ENCODE results near the gene JMJD8.

DNA sequence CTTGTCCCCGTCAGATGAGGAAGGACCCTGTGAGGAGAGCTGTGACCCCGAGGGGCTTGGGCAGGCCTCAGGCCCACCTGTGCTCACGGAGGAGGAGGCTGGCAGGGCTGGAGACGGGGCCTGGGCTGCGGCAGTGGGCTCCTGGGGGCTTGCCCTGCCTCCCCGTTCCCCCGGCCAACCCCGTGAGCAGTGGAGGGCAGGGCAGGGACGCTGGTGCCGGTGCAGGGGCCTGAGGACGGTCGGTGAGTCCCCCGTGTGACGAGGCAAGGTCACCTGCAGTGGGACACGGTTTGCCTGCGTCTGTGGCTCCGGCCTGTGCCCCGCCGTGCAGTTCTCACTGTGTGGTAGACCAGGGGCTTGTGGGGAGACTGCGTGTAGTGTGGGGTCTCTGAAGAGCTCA, 24.5 kb downstream of the JMJD8 start:
- TF ChIP-seq, protein P1, sequence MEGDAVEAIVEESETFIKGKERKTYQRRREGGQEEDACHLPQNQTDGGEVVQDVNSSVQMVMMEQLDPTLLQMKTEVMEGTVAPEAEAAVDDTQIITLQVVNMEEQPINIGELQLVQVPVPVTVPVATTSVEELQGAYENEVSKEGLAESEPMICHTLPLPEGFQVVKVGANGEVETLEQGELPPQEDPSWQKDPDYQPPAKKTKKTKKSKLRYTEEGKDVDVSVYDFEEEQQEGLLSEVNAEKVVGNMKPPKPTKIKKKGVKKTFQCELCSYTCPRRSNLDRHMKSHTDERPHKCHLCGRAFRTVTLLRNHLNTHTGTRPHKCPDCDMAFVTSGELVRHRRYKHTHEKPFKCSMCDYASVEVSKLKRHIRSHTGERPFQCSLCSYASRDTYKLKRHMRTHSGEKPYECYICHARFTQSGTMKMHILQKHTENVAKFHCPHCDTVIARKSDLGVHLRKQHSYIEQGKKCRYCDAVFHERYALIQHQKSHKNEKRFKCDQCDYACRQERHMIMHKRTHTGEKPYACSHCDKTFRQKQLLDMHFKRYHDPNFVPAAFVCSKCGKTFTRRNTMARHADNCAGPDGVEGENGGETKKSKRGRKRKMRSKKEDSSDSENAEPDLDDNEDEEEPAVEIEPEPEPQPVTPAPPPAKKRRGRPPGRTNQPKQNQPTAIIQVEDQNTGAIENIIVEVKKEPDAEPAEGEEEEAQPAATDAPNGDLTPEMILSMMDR (IDR thresholded peaks at IDR 0.05), result no peak
- TF ChIP-seq POLR2A (IDR thresholded peaks at IDR 0.05), result no peak
